A673 (cell line): Measurements from ENCODE around the gene PTH1R. TPM values are rescaled to one million over a fixed set of nuclear protein-coding genes. Genes with fewer than 3 reads are reported as not detected.

ENCODE experiments used
- BruUV-seq: library from RNA; stranded (reverse); fragments of 400-500 nt; replicated peaks from 2 replicates; lab custom pipeline; 2021; lab: Mats Ljungman, UMichigan
- CTCF ChIA-PET: fragments of 300-600 bp; sonication (Branson Sonifier 250); formaldehyde crosslinking; loops from one replicate; lab custom pipeline; 2022; ENCODE audit warnings: antibody characterized with exemption; lab: Charles Lee
- POLR2A ChIA-PET: fragments of 300-600 bp; sonication (Branson Sonifier 250); formaldehyde crosslinking; loops from one replicate; lab custom pipeline; 2022; ENCODE audit warnings: antibody characterized with exemption; ENCODE audit not compliant: low non-redundant PET; lab: Charles Lee
- DNase-seq: peaks from one replicate; pipeline ENCODE4 v3.0.0-alpha.2; 2015; ENCODE audit warnings: low spot score
- H3K27ac ChIP-seq: fragments of 200-600 bp; sonication (generic); 2 replicates; pipeline ENCODE4 v1.5.1; 2016; ENCODE audit warnings: mixed run types, low read depth, mild to moderate bottlenecking, mixed read lengths, antibody characterized with exemption, low read length; ENCODE audit not compliant: poor library complexity, severe bottlenecking
- H3K27me3 ChIP-seq: fragments of 200-600 bp; sonication (generic); replicated peaks from 2 replicates; pipeline ENCODE4 v1.6.1; 2017; ENCODE audit warnings: mixed run types, low read depth, mild to moderate bottlenecking, mixed read lengths, antibody characterized with exemption, low read length; ENCODE audit not compliant: insufficient read depth, poor library complexity
- H3K36me3 ChIP-seq: fragments of 200-600 bp; sonication (generic); 2 replicates; pipeline ENCODE4 v1.6.1; 2016; ENCODE audit warnings: mixed run types, mild to moderate bottlenecking, mixed read lengths, antibody characterized with exemption, low read length; ENCODE audit not compliant: insufficient read depth, poor library complexity, severe bottlenecking
- H3K4me1 ChIP-seq: fragments of 200-600 bp; sonication (generic); 2 replicates; pipeline ENCODE4 v1.6.1; 2017; ENCODE audit warnings: mixed run types, mild to moderate bottlenecking, mixed read lengths, antibody characterized with exemption, low read length; ENCODE audit not compliant: insufficient read depth, poor library complexity, severe bottlenecking
- H3K4me3 ChIP-seq: fragments of 200-600 bp; sonication (generic); 2 replicates; pipeline ENCODE4 v1.5.1; 2016; ENCODE audit warnings: low read depth, mixed run types, mild to moderate bottlenecking, mixed read lengths, low read length; ENCODE audit not compliant: poor library complexity, severe bottlenecking
- H3K9me3 ChIP-seq: fragments of 200-600 bp; sonication (generic); 2 replicates; pipeline ENCODE4 v1.6.1; 2016; ENCODE audit warnings: mixed run types, low read depth, mild to moderate bottlenecking, mixed read lengths, antibody characterized with exemption, low read length; ENCODE audit not compliant: poor library complexity, severe bottlenecking
- CTCF ChIP-seq: fragments of 300-800, 200-600 bp; sonication (generic); conservative IDR thresholded peaks from 2 replicates; pipeline ENCODE4 v1.5.1; 2017; ENCODE audit warnings: low read depth, mild to moderate bottlenecking, antibody characterized with exemption, low read length, moderate library complexity, mixed read lengths
- EZH2 ChIP-seq: fragments of 200-600 bp; sonication (generic); IDR thresholded peaks from 2 replicates; pipeline ENCODE4 v1.6.1; 2017; ENCODE audit warnings: borderline replicate concordance, low read depth, mild to moderate bottlenecking, mixed read lengths, antibody characterized with exemption, low read length; ENCODE audit not compliant: poor library complexity, severe bottlenecking
- intact Hi-C: fragments of 100-400 bp; cut with micrococcal nuclease; formaldehyde crosslinking; loops from one replicate; pipeline ENCODE4 v1.10.0; 2022; ENCODE audit not compliant: unreplicated experiment
- total RNA-seq: library from RNA; stranded (reverse); gene quantifications from 2 replicates; pipeline ENCODE4 v1.2.3, GENCODE V29; 2021

The PTH1R gene
- total RNA-seq, 1 experiment from 2014 or later, result 1.2 TPM

- Histone ChIP-seq H3K36me3 (no peaks in the 10 kb centered on the region), H3K27me3 (no peaks in the 10 kb centered on the region), H3K4me1 (no peaks in the 10 kb centered on the region), H3K9me3 (no peaks in the 10 kb centered on the region), H3K4me3 (no peak overlapping the region), H3K27ac (no peak overlapping the region)
- TF ChIP-seq EZH2, result no peak
- no peak for TF ChIP-seq CTCF
- CTCF ChIA-PET, result no interaction called here
- DNase-seq, result no peak
- no TSS peak for BruUV-seq
- intact Hi-C loops, result no loop called here
- POLR2A ChIA-PET, result no interaction called here
Measured at GRCh38 chr3:46943237-46944187, 66.0 kb downstream of the PTH1R start.

DNA sequence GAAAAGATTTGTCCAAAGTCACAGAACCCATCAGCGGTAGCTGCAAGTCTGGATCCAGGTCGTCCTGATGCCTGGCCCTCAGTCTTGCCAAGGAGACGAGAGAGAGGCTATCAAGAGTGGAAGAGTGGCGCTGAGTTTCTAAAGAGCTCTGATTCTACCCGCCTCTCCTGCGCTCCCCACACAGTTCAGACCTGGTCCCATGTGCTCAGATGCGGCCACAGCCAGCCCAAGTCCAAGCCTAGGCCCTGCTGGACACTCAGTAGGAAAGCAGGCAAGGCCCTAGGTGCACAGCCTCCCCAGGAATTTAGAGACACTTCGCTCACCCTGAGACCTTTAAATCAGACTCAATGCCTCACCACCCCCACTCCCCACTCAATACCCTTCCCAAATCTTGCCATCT, 66.7 kb downstream of the PTH1R start:
- ChIA-PET POLR2A (no interaction called here), CTCF (no interaction called here)
- DNase-seq, result no peak
- H3K4me3 ChIP-seq, result no peak overlapping the region
- no peaks in the 10 kb centered on the region for H3K9me3 ChIP-seq
- no peak overlapping the region for H3K27ac ChIP-seq
- TF ChIP-seq CTCF, result no peak
- no peak for TF ChIP-seq EZH2
- BruUV-seq, result no TSS peak
- intact Hi-C loops, result no loop called here
- H3K4me1 ChIP-seq, result no peaks in the 10 kb centered on the region
- no peaks in the 10 kb centered on the region for H3K36me3 ChIP-seq
- no peaks in the 10 kb centered on the region for H3K27me3 ChIP-seq

GRCh38 chr3:46946416-46946815, 68.9 kb downstream of the PTH1R start:
- no TSS peak for BruUV-seq
- Histone ChIP-seq H3K27me3 (no peaks in the 10 kb centered on the region), H3K9me3 (no peaks in the 10 kb centered on the region), H3K4me1 (no peaks in the 10 kb centered on the region), H3K4me3 (no peak overlapping the region), H3K36me3 (no peaks in the 10 kb centered on the region), H3K27ac (no peak overlapping the region)
- CTCF ChIA-PET, result no interaction called here
- intact Hi-C loops, result no loop called here
- POLR2A ChIA-PET, result interaction anchor here (0.7 kb wide), 1 partner anchor 31 kb away, joined by 3 read pairs; no protein-coding TSS in a partner anchor
- DNase-seq, result no peak
- TF ChIP-seq CTCF, result no peak
- TF ChIP-seq EZH2, result no peak
